HepG2 (cell line): ENCODE data around the gene MS4A10. TPM values are rescaled to one million over a fixed set of nuclear protein-coding genes. Genes with fewer than 3 reads are reported as not detected.

ENCODE experiments used
- ATAC-seq: fragments of 200-7000 bp; cut with Tn5 transposase; 3 replicates; pipeline ENCODE4 v1.9.1; 2020; ENCODE audit warnings: mild to moderate bottlenecking, moderate library complexity
- BruUV-seq: library from RNA; stranded (reverse); fragments of 400-500 nt; replicated peaks from 2 replicates; lab custom pipeline; 2021; lab: Mats Ljungman, UMichigan
- CTCF ChIA-PET: fragments of 300-600 bp; formaldehyde crosslinking; extraction: SDS; loops from one replicate; lab custom pipeline; 2021; ENCODE audit warnings: low total read pairs, inconsistent platforms, low intra/inter-chr PET ratio; lab: Yijun Ruan, JAX
- POLR2A ChIA-PET: fragments of 350-600 bp; sonication (Branson Sonifier 250); formaldehyde crosslinking; loops from one replicate; lab custom pipeline; 2020; ENCODE audit warnings: antibody characterized with exemption, inconsistent platforms; lab: Yijun Ruan, JAX
- DNase-seq: peaks from one replicate; pipeline ENCODE4 v3.0.0-alpha.2; 2015; ENCODE audit warnings: low spot score
- FAIRE-seq: peaks from 3 replicates; lab custom pipeline; 2011; peaks lifted over from hg19 to GRCh38; lab: Jason Lieb, UNC
- H2AFZ ChIP-seq: one replicate; pipeline ENCODE4 v1.6.1; 2011; ENCODE audit warnings: low read length, inconsistent platforms
- H3K27ac ChIP-seq: fragments of 300-600 bp; 3 replicates; pipeline ENCODE4 v1.8.0; 2011; ENCODE audit warnings: mixed run types, mild to moderate bottlenecking, mixed read lengths, low read length, inconsistent platforms; ENCODE audit not compliant: insufficient read depth; ENCODE audit errors: extremely low read length
- H3K27me3 ChIP-seq, 2 experiments: fragments of 200-600 bp in 1 of 2; 2 replicates in 1 of 2; 3 replicates in 1 of 2; pipeline versions ENCODE4 v1.6.0 to v1.8.0; 2011; ENCODE audit warnings: low read length in 2 of 2, mild to moderate bottlenecking in 2 of 2, moderate library complexity in 2 of 2, inconsistent platforms in 1 of 2; ENCODE audit not compliant: insufficient read depth in 2 of 2, control insufficient read depth in 1 of 2
- H3K36me3 ChIP-seq, 2 experiments: fragments of 200-600 bp in 1 of 2; replicated peaks in 1 of 2; 2 replicates in 1 of 2; 3 replicates in 1 of 2; pipeline versions ENCODE4 v1.5.1 to v1.8.0; 2011; ENCODE audit warnings: low read length in 2 of 2, inconsistent platforms in 1 of 2; ENCODE audit not compliant: insufficient read depth in 2 of 2, control insufficient read depth in 1 of 2
- H3K4me1 ChIP-seq: 2 replicates; pipeline ENCODE4 v1.5.1; 2012; ENCODE audit warnings: low read length, inconsistent platforms; ENCODE audit not compliant: insufficient read depth
- H3K4me2 ChIP-seq: 2 replicates; pipeline ENCODE4 v1.6.0; 2011; ENCODE audit warnings: low read depth, low read length, inconsistent platforms
- H3K4me3 ChIP-seq, 3 experiments: fragments of 200-600 bp in 1 of 3; sonication (generic), shearing (Covaris generic) in 1 of 3; replicated peaks in 1 of 3; 2 replicates each; pipeline ENCODE4 v1.5.1; 2011 to 2016; ENCODE audit warnings: low read length in 3 of 3, inconsistent platforms in 2 of 3, low read depth in 2 of 3, mild to moderate bottlenecking in 2 of 3, control low read depth in 1 of 3, mixed read lengths in 1 of 3; ENCODE audit not compliant: insufficient read depth in 1 of 3
- H3K79me2 ChIP-seq: one replicate; pipeline ENCODE4 v1.6.1; 2011; ENCODE audit warnings: low read length, inconsistent platforms; ENCODE audit not compliant: insufficient read depth
- H3K9ac ChIP-seq: 2 replicates; pipeline ENCODE4 v1.6.0; 2011; ENCODE audit warnings: mild to moderate bottlenecking, low read depth, low read length, inconsistent platforms; ENCODE audit not compliant: insufficient read depth
- H3K9me3 ChIP-seq: 2 replicates; pipeline ENCODE4 v1.5.1; 2012; ENCODE audit warnings: mild to moderate bottlenecking, low read length
- H4K20me1 ChIP-seq: 2 replicates; pipeline ENCODE4 v1.6.0; 2011; ENCODE audit warnings: inconsistent platforms, mild to moderate bottlenecking, low read length, moderate library complexity; ENCODE audit not compliant: insufficient read depth
- BCL3 ChIP-seq: sonication (generic); formaldehyde crosslinking; IDR thresholded peaks from 2 replicates; pipeline ENCODE4 v1.5.1; 2020; ENCODE audit warnings: mild to moderate bottlenecking, missing genetic modification reagents, moderate library complexity
- CTCF ChIP-seq: sonication (generic); formaldehyde crosslinking; IDR thresholded peaks from 2 replicates; pipeline ENCODE4 v1.5.0; 2020; ENCODE audit warnings: mild to moderate bottlenecking, missing genetic modification reagents, moderate library complexity
- DDIT3 ChIP-seq: sonication (generic); formaldehyde crosslinking; IDR thresholded peaks from 2 replicates; pipeline ENCODE4 v1.4.0; 2020; ENCODE audit warnings: mild to moderate bottlenecking, missing genetic modification reagents
- DMAP1 ChIP-seq: IDR thresholded peaks from 2 replicates; pipeline ENCODE4 v1.6.1; 2016
- NFRKB ChIP-seq: fragments of 450-650 bp; IDR thresholded peaks from 2 replicates; pipeline ENCODE4 v1.6.1; 2017
- RBAK ChIP-seq: sonication (generic); formaldehyde crosslinking; IDR thresholded peaks from 2 replicates; pipeline ENCODE4 v1.5.1; 2020; ENCODE audit warnings: mild to moderate bottlenecking, missing genetic modification reagents
- RELA ChIP-seq: sonication (generic); formaldehyde crosslinking; IDR thresholded peaks from 2 replicates; pipeline ENCODE4 v1.4.0; 2020; ENCODE audit warnings: missing genetic modification reagents
- TOE1 ChIP-seq: sonication (generic); formaldehyde crosslinking; IDR thresholded peaks from 2 replicates; pipeline ENCODE4 v1.4.0; 2020; ENCODE audit warnings: mild to moderate bottlenecking, missing genetic modification reagents
- ZNF263 ChIP-seq: sonication (generic); formaldehyde crosslinking; IDR thresholded peaks from 2 replicates; pipeline ENCODE4 v1.4.0; 2020; ENCODE audit warnings: missing genetic modification reagents
- ZNF34 ChIP-seq: sonication (generic); formaldehyde crosslinking; IDR thresholded peaks from 2 replicates; pipeline ENCODE4 v1.4.0; 2020; ENCODE audit warnings: mild to moderate bottlenecking, missing genetic modification reagents, borderline replicate concordance
- ZNF768 ChIP-seq: sonication (generic); formaldehyde crosslinking; IDR thresholded peaks from 2 replicates; pipeline ENCODE4 v1.4.0; 2020; ENCODE audit warnings: missing genetic modification reagents
- ZNF891 ChIP-seq: sonication (generic); formaldehyde crosslinking; IDR thresholded peaks from 2 replicates; pipeline ENCODE4 v1.5.0; 2020; ENCODE audit warnings: mild to moderate bottlenecking, missing genetic modification reagents
- WGBS: methylation state at CpG from one replicate; pipeline ENCODE4 v1.1.6; 2017; ENCODE audit warnings: low lambda C conversion rate; 5-methylcytosine and 5-hydroxymethylcytosine counted together
- in situ Hi-C: cut with HindIII; loops from 2 replicates; pipeline ENCODE4 v1.10.0; 2017; ENCODE audit warnings: low pct_unique_long_range_greater_than_20kb; ENCODE audit not compliant: extremely low pct_ligation_motif_present
- intact Hi-C: fragments of 100-400 bp; cut with micrococcal nuclease; formaldehyde crosslinking; loops from one replicate; pipeline ENCODE4 v1.10.0; 2022; ENCODE audit not compliant: unreplicated experiment
- polyA plus RNA-seq, 8 experiments: library from polyadenylated mRNA; depleted of rRNA in 3 of 8; stranded (reverse) in 7 of 8; unstranded in 1 of 8; fragments of >200 nt; fragmentation: Illumina TruSeq in 4 of 8; extraction: Trizol in 4 of 8; gene quantifications; 2 replicates each; pipeline versions ENCODE4 v1.2.1 to v1.2.3, GENCODE V29; 2011 to 2016; ENCODE audit warnings: low read depth in 4 of 8, missing spikeins in 1 of 8, mixed read lengths in 1 of 8; ENCODE audit not compliant: insufficient read depth in 1 of 8
- total RNA-seq, 5 experiments: library from RNA; depleted of rRNA; stranded (reverse); fragments of >200 nt; fragmentation: Illumina TruSeq; extraction: Trizol; gene quantifications; 2 replicates each; pipeline ENCODE4 v1.2.3, GENCODE V29; 2016; ENCODE audit warnings: low read depth in 1 of 5
- TF ChIP-seq, protein P1 (sequence below): sonication (generic); formaldehyde crosslinking; conservative IDR thresholded peaks from 2 replicates; pipeline ENCODE4 v1.4.0; 2020; ENCODE audit warnings: missing genetic modification reagents
- TF ChIP-seq, protein P2 (sequence below): IDR thresholded peaks from 2 replicates; pipeline ENCODE4 v1.6.1; 2018; ENCODE audit warnings: missing genetic modification reagents, mild to moderate bottlenecking, missing compliant biosample characterization

MS4A10 gene
- total and polyA plus RNA-seq, 2 of the 13 experiments (the other 11 are each of a cell fraction or from before 2014, with no cell fraction given): not detected

DNA sequence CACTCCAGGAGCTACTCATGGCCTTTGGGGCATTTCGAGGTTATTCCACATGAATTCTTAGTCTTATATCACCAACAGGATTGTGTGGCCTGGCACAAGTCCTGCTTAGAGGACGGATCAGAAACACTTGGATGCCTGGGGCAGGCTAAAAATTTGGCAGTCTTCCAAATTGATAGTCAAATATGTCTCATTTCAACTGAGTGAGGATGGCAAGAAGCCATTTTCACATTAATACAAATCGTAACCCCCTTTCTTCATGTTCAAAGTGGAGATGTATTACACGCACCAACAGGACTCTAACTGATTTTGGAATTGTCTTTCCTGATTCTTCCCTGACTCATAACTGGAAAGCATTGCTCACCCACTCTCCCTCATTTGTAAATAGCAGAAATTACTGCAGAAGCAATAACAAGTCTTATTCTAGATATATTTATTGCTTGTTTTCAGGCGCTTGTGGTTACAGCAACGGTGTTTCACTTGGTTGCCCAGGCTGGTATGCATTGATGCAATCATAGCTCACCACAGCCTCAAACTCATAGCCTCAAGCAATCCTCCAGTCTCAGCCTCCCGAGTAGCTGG lies 46.5 kb downstream of the MS4A10 start:
- H3K4me2 ChIP-seq: no peak overlapping the region
- peaks cover 0 to 14% of the 10 kb centered on the region in 2 experiments; a peak in 2 of 5 replicates for H3K27me3 ChIP-seq
- no peak overlapping the region for H3K27ac ChIP-seq
- DNase-seq: no peak
- no TSS peak for BruUV-seq
- no peaks in the 10 kb centered on the region for H4K20me1 ChIP-seq
- ChIA-PET POLR2A (interaction anchor here (2.2 kb wide), 1 partner anchor 56 kb away, joined by 13 read pairs; no protein-coding TSS in a partner anchor), CTCF (interaction anchor here (2.4 to 5.3 kb wide), 2 partner anchors 56 to 68 kb away, joined by 20 to 81 read pairs; no protein-coding TSS in a partner anchor)
- H3K4me3 ChIP-seq: no peak overlapping the region
- 56% methylated on average over 7 of the region's 7 CpGs for WGBS
- TF ChIP-seq RBAK (no peak), RELA (CRISPR knock-in tag) (no peak), NFRKB (no peak), DMAP1 (CRISPR knock-in tag) (no peak), BCL3 (CRISPR knock-in tag) (no peak), CTCF (CRISPR knock-in tag) (no peak), DDIT3 (CRISPR knock-in tag) (no peak), ZNF34 (no peak), ZNF263 (no peak), TOE1 (CRISPR knock-in tag) (no peak), ZNF891 (CRISPR knock-in tag) (no peak), ZNF768 (CRISPR knock-in tag) (no peak)
- TF ChIP-seq, protein P1, sequence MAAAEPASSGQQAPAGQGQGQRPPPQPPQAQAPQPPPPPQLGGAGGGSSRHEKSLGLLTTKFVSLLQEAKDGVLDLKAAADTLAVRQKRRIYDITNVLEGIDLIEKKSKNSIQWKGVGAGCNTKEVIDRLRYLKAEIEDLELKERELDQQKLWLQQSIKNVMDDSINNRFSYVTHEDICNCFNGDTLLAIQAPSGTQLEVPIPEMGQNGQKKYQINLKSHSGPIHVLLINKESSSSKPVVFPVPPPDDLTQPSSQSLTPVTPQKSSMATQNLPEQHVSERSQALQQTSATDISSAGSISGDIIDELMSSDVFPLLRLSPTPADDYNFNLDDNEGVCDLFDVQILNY: no peak
- TF ChIP-seq, protein P2, sequence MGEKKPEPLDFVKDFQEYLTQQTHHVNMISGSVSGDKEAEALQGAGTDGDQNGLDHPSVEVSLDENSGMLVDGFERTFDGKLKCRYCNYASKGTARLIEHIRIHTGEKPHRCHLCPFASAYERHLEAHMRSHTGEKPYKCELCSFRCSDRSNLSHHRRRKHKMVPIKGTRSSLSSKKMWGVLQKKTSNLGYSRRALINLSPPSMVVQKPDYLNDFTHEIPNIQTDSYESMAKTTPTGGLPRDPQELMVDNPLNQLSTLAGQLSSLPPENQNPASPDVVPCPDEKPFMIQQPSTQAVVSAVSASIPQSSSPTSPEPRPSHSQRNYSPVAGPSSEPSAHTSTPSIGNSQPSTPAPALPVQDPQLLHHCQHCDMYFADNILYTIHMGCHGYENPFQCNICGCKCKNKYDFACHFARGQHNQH (CRISPR knock-in tag): no peak
- TF ChIP-seq, all 625 proteins: peak for 0
- Histone ChIP-seq H3K4me1 (peaks cover 12% of the 10 kb centered on the region; the same call in 1 of the 2 replicates), H3K79me2 (no peaks in the 10 kb centered on the region), H3K9me3 (no peaks in the 10 kb centered on the region), H3K36me3 (no peaks in the 10 kb centered on the region), H2AFZ (no peak overlapping the region), H3K9ac (no peak overlapping the region)
- intact Hi-C loops (loop anchor here (1.0 kb wide), 2 partner anchors 56 to 68 kb away; no protein-coding TSS in a partner anchor), in situ Hi-C loops (loop anchor here (5.0 kb wide), 1 partner anchor 61 kb away; no protein-coding TSS in a partner anchor)
- FAIRE-seq (no peak), ATAC-seq (no peak)
